Endodermal cell (in vitro differentiated cells): ENCODE data around the gene NDUFS3. TPM values are rescaled to one million over a fixed set of nuclear protein-coding genes. Genes with fewer than 3 reads are reported as not detected.
"Not testable (repeated sequence)": the region's sequence is repeated elsewhere in the genome, so short reads cannot be mapped to it uniquely, and the experiment has no call there.

Source experiments
- DNase-seq: peaks from one replicate; pipeline ENCODE4 v3.0.0-alpha.2; 2017
- H3K27ac ChIP-seq: 2 replicates; pipeline ENCODE4 v1.5.1; 2013; ENCODE audit warnings: mild to moderate bottlenecking, low read depth, low read length, moderate library complexity
- H3K27me3 ChIP-seq: 2 replicates; pipeline ENCODE4 v1.6.1; 2013; ENCODE audit warnings: mild to moderate bottlenecking, low read length, moderate library complexity; ENCODE audit not compliant: insufficient read depth, control insufficient read depth, poor library complexity, severe bottlenecking
- H3K36me3 ChIP-seq: 2 replicates; pipeline ENCODE4 v1.7.0; 2013; ENCODE audit warnings: mild to moderate bottlenecking, low read length, moderate library complexity; ENCODE audit not compliant: control insufficient read depth, insufficient read depth
- H3K4me1 ChIP-seq: one replicate; pipeline ENCODE4 v1.7.0; 2013; ENCODE audit warnings: low read length; ENCODE audit not compliant: control insufficient read depth, insufficient read depth
- H3K4me3 ChIP-seq: 2 replicates; pipeline ENCODE4 v1.5.1; 2013; ENCODE audit warnings: mild to moderate bottlenecking, low read length, moderate library complexity
- H3K9ac ChIP-seq: 2 replicates; pipeline ENCODE4 v1.6.1; 2013; ENCODE audit warnings: mild to moderate bottlenecking, low read length, moderate library complexity; ENCODE audit not compliant: poor library complexity, severe bottlenecking; ENCODE audit errors: extremely low read depth
- H3K9me3 ChIP-seq: 2 replicates; pipeline ENCODE4 v1.6.1; 2013; ENCODE audit warnings: mild to moderate bottlenecking, low read length, moderate library complexity; ENCODE audit not compliant: control insufficient read depth
- H3K27ac Mint-ChIP-seq: 2 replicates; pipeline ENCODE4 v1.8.0; 2020; ENCODE audit warnings: mixed read lengths
- H3K27me3 Mint-ChIP-seq: 2 replicates; pipeline ENCODE4 v1.8.0; 2021; ENCODE audit warnings: mild to moderate bottlenecking, mixed read lengths; ENCODE audit not compliant: insufficient read depth
- H3K36me3 Mint-ChIP-seq: 2 replicates; pipeline ENCODE4 v1.8.0; 2020; ENCODE audit warnings: low read depth, mixed read lengths
- H3K4me1 Mint-ChIP-seq: 2 replicates; pipeline ENCODE4 v1.8.0; 2020; ENCODE audit warnings: mixed read lengths
- H3K4me3 Mint-ChIP-seq: 2 replicates; pipeline ENCODE4 v1.8.0; 2020; ENCODE audit warnings: mild to moderate bottlenecking, moderate library complexity, mixed read lengths
- H3K9me3 Mint-ChIP-seq: 2 replicates; pipeline ENCODE4 v1.8.0; 2020; ENCODE audit warnings: mild to moderate bottlenecking, mixed read lengths
- CTCF ChIP-seq: fragments of 200-600 bp; sonication (generic); conservative IDR thresholded peaks from 2 replicates; pipeline ENCODE4 v1.5.0; 2021; ENCODE audit warnings: antibody characterized with exemption, mild to moderate bottlenecking
- WGBS, 2 experiments: methylation state at CpG; one replicate each; pipeline versions ENCODE4 v1.1.5 to v1.1.7; 2013; ENCODE audit warnings: missing lambda C conversion rate in 2 of 2, mixed read lengths in 1 of 2; ENCODE audit not compliant: insufficient coverage in 1 of 2, insufficient read length in 1 of 2; 5-methylcytosine and 5-hydroxymethylcytosine counted together
- total RNA-seq, 2 donors: library from RNA; stranded (reverse); fragmentation: NEBNext Ultra II Directional in 1 of 2; extraction: Animal tissue kit (Norgen Biotek cat#: 25700) in 1 of 2; gene quantifications; 2 replicates in 1 of 2; 3 replicates in 1 of 2; pipeline ENCODE4 v1.2.1, GENCODE V29; 2021

NDUFS3 gene
- total RNA-seq, 2 donors from 2014 or later, result 104 to 106 TPM

- peaks cover 12% of the 10 kb centered on the region for H3K4me1 Mint-ChIP-seq
- H3K36me3 Mint-ChIP-seq, result peaks cover 35% of the 10 kb centered on the region
- Histone ChIP-seq H3K4me1 (no peaks in the 10 kb centered on the region), H3K27ac (no peak overlapping the region), H3K36me3 (peaks cover 40% of the 10 kb centered on the region), H3K9me3 (no peaks in the 10 kb centered on the region), H3K9ac (no peak overlapping the region), H3K4me3 (no peak overlapping the region), H3K27me3 (no peaks in the 10 kb centered on the region)
- no peaks in the 10 kb centered on the region for H3K9me3 Mint-ChIP-seq
- H3K27me3 Mint-ChIP-seq, result no peaks in the 10 kb centered on the region
- TF ChIP-seq CTCF, result no peak
- WGBS, 2 experiments, result 81 to 100% methylated on average over 2 of the region's 2 CpGs
- H3K4me3 Mint-ChIP-seq, result no peak overlapping the region
- H3K27ac Mint-ChIP-seq, result no peak overlapping the region
- DNase-seq, result no peak
These were observed 39.2 kb upstream of the NDUFS3 start for GRCh38 chr11:47539681-47540039.

- Histone ChIP-seq H3K9me3 (no peaks in the 10 kb centered on the region), H3K9ac (no peak overlapping the region), H3K36me3 (peaks cover 28% of the 10 kb centered on the region), H3K4me1 (no peaks in the 10 kb centered on the region), H3K4me3 (no peak overlapping the region), H3K27ac (no peak overlapping the region), H3K27me3 (no peaks in the 10 kb centered on the region)
- H3K4me3 Mint-ChIP-seq, result no peak overlapping the region
- no peaks in the 10 kb centered on the region for H3K9me3 Mint-ChIP-seq
- no peak for TF ChIP-seq CTCF
- 97 to 100% methylated on average over 1 to 2 of the region's 2 CpGs for WGBS, 2 experiments
- H3K4me1 Mint-ChIP-seq, result peaks cover 10% of the 10 kb centered on the region
- DNase-seq, result no peak
- peak overlapping the region; percentile 11 for H3K27ac Mint-ChIP-seq
- no peaks in the 10 kb centered on the region for H3K27me3 Mint-ChIP-seq
- peaks cover 27% of the 10 kb centered on the region for H3K36me3 Mint-ChIP-seq
These were observed 37.8 kb upstream of the NDUFS3 start for GRCh38 chr11:47541070-47541469.

GRCh38 chr11:47545298-47545697 is 33.6 kb upstream of the NDUFS3 start:
- peaks cover 22% of the 10 kb centered on the region for H3K36me3 Mint-ChIP-seq
- Histone ChIP-seq H3K4me1 (no peaks in the 10 kb centered on the region), H3K9ac (no peak overlapping the region), H3K4me3 (no peak overlapping the region), H3K27ac (no peak overlapping the region), H3K36me3 (peaks cover 43% of the 10 kb centered on the region), H3K9me3 (no peaks in the 10 kb centered on the region), H3K27me3 (no peaks in the 10 kb centered on the region)
- H3K4me3 Mint-ChIP-seq, result no peak overlapping the region
- no peaks in the 10 kb centered on the region for H3K9me3 Mint-ChIP-seq
- TF ChIP-seq CTCF, result no peak
- no peaks in the 10 kb centered on the region for H3K27me3 Mint-ChIP-seq
- H3K27ac Mint-ChIP-seq, result no peak overlapping the region
- WGBS, 2 experiments, result 85 to 99% methylated on average over 3 to 6 of the region's 6 CpGs
- H3K4me1 Mint-ChIP-seq, result peaks cover 2% of the 10 kb centered on the region
- DNase-seq, result no peak

- WGBS, 2 experiments, result 98 to 100% methylated on average over 4 to 7 of the region's 7 CpGs
- not testable (repeated sequence) for H3K4me1 ChIP-seq, H3K4me1 Mint-ChIP-seq, H3K9me3 ChIP-seq, H3K27ac Mint-ChIP-seq, H3K27me3 Mint-ChIP-seq, H3K9me3 Mint-ChIP-seq, H3K9ac ChIP-seq, H3K4me3 Mint-ChIP-seq, DNase-seq, H3K4me3 ChIP-seq, H3K27ac ChIP-seq, H3K27me3 ChIP-seq
- H3K36me3 ChIP-seq, result peaks cover 47% of the 10 kb centered on the region
- H3K36me3 Mint-ChIP-seq, result peaks cover 19% of the 10 kb centered on the region
These were observed 32.6 kb upstream of the NDUFS3 start for GRCh38 chr11:47546274-47546673.
